HL-60 (cell line): ENCODE results near the gene CDC25B.

Experiments
- DNase-seq, 2 experiments: peaks; one replicate each; pipeline ENCODE4 v3.0.0-alpha.2; 2010 to 2020; ENCODE audit warnings: low read depth in 1 of 2, low spot score in 1 of 2
- H3K27ac ChIP-seq: fragments of 250-450 bp; sonication (Bioruptor Pico); replicated peaks from 2 replicates; pipeline ENCODE4 v1.5.1; 2020; ENCODE audit warnings: mild to moderate bottlenecking, moderate library complexity
- H3K27me3 ChIP-seq: fragments of 250-450 bp; sonication (Bioruptor Pico); 2 replicates; pipeline ENCODE4 v1.5.1; 2021; ENCODE audit warnings: mild to moderate bottlenecking, moderate library complexity; ENCODE audit not compliant: insufficient read depth, poor library complexity, severe bottlenecking
- H3K4me3 ChIP-seq: replicated peaks from 2 replicates; pipeline ENCODE4 v1.5.1; 2011; ENCODE audit warnings: mild to moderate bottlenecking, control low read depth, low read length; ENCODE audit not compliant: insufficient read depth
- CTCF ChIP-seq: IDR thresholded peaks from one replicate; pipeline ENCODE4 v1.5.1; 2011; ENCODE audit warnings: low read length, control low read depth, inconsistent platforms; ENCODE audit not compliant: insufficient read depth
- GABPA ChIP-seq: IDR thresholded peaks from 2 replicates; pipeline ENCODE4 v1.6.1; 2012; ENCODE audit warnings: low read depth
- POLR2AphosphoS5 ChIP-seq: IDR thresholded peaks from 2 replicates; pipeline ENCODE4 v1.6.1; 2012; ENCODE audit warnings: low read depth
- SPI1 ChIP-seq: IDR thresholded peaks from 2 replicates; pipeline ENCODE4 v1.6.1; 2012; ENCODE audit warnings: low read depth, mild to moderate bottlenecking, borderline replicate concordance
- TF ChIP-seq, protein P1 (sequence below): IDR thresholded peaks from 2 replicates; pipeline ENCODE4 v1.6.1; 2012; ENCODE audit warnings: low read depth; ENCODE audit not compliant: insufficient replicate concordance

Gene CDC25B

GRCh38 chr20:3749689-3750531 lies 46.2 kb upstream of the CDC25B start:
- Histone ChIP-seq H3K27ac (no peak overlapping the region), H3K4me3 (no peak overlapping the region), H3K27me3 (no peaks in the 10 kb centered on the region)
- TF ChIP-seq POLR2AphosphoS5: no peak
- peak; percentile 42 for TF ChIP-seq CTCF
- TF ChIP-seq, protein P1, sequence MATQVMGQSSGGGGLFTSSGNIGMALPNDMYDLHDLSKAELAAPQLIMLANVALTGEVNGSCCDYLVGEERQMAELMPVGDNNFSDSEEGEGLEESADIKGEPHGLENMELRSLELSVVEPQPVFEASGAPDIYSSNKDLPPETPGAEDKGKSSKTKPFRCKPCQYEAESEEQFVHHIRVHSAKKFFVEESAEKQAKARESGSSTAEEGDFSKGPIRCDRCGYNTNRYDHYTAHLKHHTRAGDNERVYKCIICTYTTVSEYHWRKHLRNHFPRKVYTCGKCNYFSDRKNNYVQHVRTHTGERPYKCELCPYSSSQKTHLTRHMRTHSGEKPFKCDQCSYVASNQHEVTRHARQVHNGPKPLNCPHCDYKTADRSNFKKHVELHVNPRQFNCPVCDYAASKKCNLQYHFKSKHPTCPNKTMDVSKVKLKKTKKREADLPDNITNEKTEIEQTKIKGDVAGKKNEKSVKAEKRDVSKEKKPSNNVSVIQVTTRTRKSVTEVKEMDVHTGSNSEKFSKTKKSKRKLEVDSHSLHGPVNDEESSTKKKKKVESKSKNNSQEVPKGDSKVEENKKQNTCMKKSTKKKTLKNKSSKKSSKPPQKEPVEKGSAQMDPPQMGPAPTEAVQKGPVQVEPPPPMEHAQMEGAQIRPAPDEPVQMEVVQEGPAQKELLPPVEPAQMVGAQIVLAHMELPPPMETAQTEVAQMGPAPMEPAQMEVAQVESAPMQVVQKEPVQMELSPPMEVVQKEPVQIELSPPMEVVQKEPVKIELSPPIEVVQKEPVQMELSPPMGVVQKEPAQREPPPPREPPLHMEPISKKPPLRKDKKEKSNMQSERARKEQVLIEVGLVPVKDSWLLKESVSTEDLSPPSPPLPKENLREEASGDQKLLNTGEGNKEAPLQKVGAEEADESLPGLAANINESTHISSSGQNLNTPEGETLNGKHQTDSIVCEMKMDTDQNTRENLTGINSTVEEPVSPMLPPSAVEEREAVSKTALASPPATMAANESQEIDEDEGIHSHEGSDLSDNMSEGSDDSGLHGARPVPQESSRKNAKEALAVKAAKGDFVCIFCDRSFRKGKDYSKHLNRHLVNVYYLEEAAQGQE: no peak
- TF ChIP-seq SPI1: no peak
- no peak for TF ChIP-seq GABPA
- peak in 1 of 2 experiments; percentile 18 for DNase-seq

- no peak overlapping the region for H3K4me3 ChIP-seq
- no peak overlapping the region for H3K27ac ChIP-seq
- no peaks in the 10 kb centered on the region for H3K27me3 ChIP-seq
- no peak for DNase-seq
- TF ChIP-seq POLR2AphosphoS5: no peak
- no peak for TF ChIP-seq GABPA
- TF ChIP-seq, protein P1: no peak
- no peak for TF ChIP-seq CTCF
- TF ChIP-seq SPI1: no peak
These were observed 44.8 kb upstream of the CDC25B start for GRCh38 chr20:3751305-3751674.

DNA sequence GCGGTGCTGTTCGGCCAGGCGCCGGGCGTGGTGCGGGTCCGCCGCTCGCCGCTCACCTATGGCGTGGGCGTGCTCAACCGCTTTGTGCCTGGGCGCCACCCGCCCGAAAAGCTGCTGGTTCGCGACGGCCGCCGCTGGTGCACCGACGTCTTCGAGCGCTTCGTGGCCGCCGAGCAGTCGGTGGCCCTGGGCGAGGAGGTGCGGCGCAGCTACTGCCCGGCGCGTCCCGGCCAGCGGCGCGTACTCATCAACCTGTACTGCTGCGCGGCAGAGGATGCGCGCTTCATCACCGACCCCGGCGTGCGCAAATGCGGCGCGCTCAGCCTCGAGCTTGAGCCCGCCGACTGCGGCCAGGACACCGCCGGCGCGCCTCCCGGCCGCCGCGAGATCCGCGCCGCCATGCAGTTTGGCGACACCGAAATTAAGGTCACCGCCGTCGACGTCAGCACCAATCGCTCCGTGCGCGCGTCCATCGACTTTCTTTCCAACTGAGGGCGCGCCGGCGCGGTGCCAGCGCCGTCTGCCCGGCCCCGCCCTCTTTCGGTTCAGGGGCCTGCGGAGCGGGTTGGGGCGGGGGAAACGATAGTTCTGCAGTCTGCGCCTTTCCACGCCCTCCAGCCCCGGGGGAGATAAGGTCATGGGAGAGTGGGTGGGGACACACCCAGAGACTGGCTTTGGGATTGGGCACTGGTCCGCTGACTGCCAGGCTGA lies 44.3 kb upstream of the CDC25B start:
- Histone ChIP-seq H3K27me3 (no peaks in the 10 kb centered on the region), H3K4me3 (no peak overlapping the region), H3K27ac (no peak overlapping the region)
- DNase-seq: no peak
- TF ChIP-seq GABPA: no peak
- TF ChIP-seq CTCF: no peak
- no peak for TF ChIP-seq POLR2AphosphoS5
- no peak for TF ChIP-seq SPI1
- TF ChIP-seq, protein P1: no peak
